Activated naive CD8-positive, alpha-beta T cell treated with anti-CD3 and anti-CD28 coated beads, Interleukin-2, amount 50 U/mL, for 24 hours (primary cell): ENCODE measurements around the gene EMILIN3.
A peak's percentile ranks its signal among the peaks of the same experiment; 100 is the strongest.

Experiments used
- ATAC-seq: fragments of 150-1000 bp; cut with Tn5 transposase; one replicate; pipeline ENCODE4 v1.10.0; 2021
- DNase-seq: peaks from one replicate; pipeline ENCODE4 v3.0.0; 2021
- H3K27ac Mint-ChIP-seq: one replicate; pipeline ENCODE4 v1.8.0; 2021; ENCODE audit warnings: mild to moderate bottlenecking, mixed read lengths
- H3K27me3 Mint-ChIP-seq: one replicate; pipeline ENCODE4 v1.8.0; 2021; ENCODE audit warnings: mixed read lengths
- H3K36me3 Mint-ChIP-seq: one replicate; pipeline ENCODE4 v1.8.0; 2021; ENCODE audit warnings: low read depth, mixed read lengths
- H3K4me1 Mint-ChIP-seq: one replicate; pipeline ENCODE4 v1.8.0; 2021; ENCODE audit warnings: mixed read lengths
- H3K4me3 Mint-ChIP-seq: one replicate; pipeline ENCODE4 v1.8.0; 2021; ENCODE audit warnings: mild to moderate bottlenecking, moderate library complexity, mixed read lengths
- H3K9me3 Mint-ChIP-seq: one replicate; pipeline ENCODE4 v1.8.0; 2021; ENCODE audit warnings: mixed read lengths

Gene EMILIN3

GRCh38 chr20:41334443-41335421, 31.9 kb downstream of the EMILIN3 start:
- Mint-ChIP-seq H3K4me1 (peaks cover 3% of the 10 kb centered on the region), H3K27ac (no peak overlapping the region), H3K9me3 (no peaks in the 10 kb centered on the region), H3K4me3 (no peak overlapping the region), H3K27me3 (peaks cover 7% of the 10 kb centered on the region), H3K36me3 (no peaks in the 10 kb centered on the region)
- DNase-seq (no peak), ATAC-seq (no peak)

GRCh38 chr20:41334036-41334435, 32.6 kb downstream of the EMILIN3 start:
- Mint-ChIP-seq H3K27ac (no peak overlapping the region), H3K27me3 (peaks cover 5% of the 10 kb centered on the region), H3K36me3 (no peaks in the 10 kb centered on the region), H3K4me3 (no peak overlapping the region), H3K9me3 (no peaks in the 10 kb centered on the region), H3K4me1 (peaks cover 10% of the 10 kb centered on the region)
- ATAC-seq (no peak), DNase-seq (no peak)

- H3K4me3 Mint-ChIP-seq: no peak overlapping the region
- no peak for DNase-seq
- no peaks in the 10 kb centered on the region for H3K9me3 Mint-ChIP-seq
- H3K27ac Mint-ChIP-seq: no peak overlapping the region
- no peaks in the 10 kb centered on the region for H3K27me3 Mint-ChIP-seq
- no peaks in the 10 kb centered on the region for H3K36me3 Mint-ChIP-seq
- peaks cover 14% of the 10 kb centered on the region for H3K4me1 Mint-ChIP-seq
- no peak for ATAC-seq
Observed at GRCh38 chr20:41331731-41332130, 34.9 kb downstream of the EMILIN3 start.

- Mint-ChIP-seq H3K36me3 (no peaks in the 10 kb centered on the region), H3K27ac (no peak overlapping the region), H3K4me1 (peaks cover 14% of the 10 kb centered on the region), H3K4me3 (no peak overlapping the region), H3K27me3 (no peaks in the 10 kb centered on the region), H3K9me3 (no peaks in the 10 kb centered on the region)
- ATAC-seq: no peak
- DNase-seq: no peak
Observed at GRCh38 chr20:41330941-41331340, 35.7 kb downstream of the EMILIN3 start.

- Mint-ChIP-seq H3K4me1 (peaks cover 14% of the 10 kb centered on the region), H3K36me3 (no peaks in the 10 kb centered on the region), H3K27me3 (no peaks in the 10 kb centered on the region), H3K4me3 (no peak overlapping the region), H3K27ac (no peak overlapping the region), H3K9me3 (no peaks in the 10 kb centered on the region)
- DNase-seq (no peak), ATAC-seq (no peak)
Observed at GRCh38 chr20:41330343-41330720, 36.3 kb downstream of the EMILIN3 start.

- no peak overlapping the region for H3K4me3 Mint-ChIP-seq
- DNase-seq (peak; percentile 65), ATAC-seq (peak; percentile 100)
- H3K9me3 Mint-ChIP-seq: no peaks in the 10 kb centered on the region
- no peaks in the 10 kb centered on the region for H3K36me3 Mint-ChIP-seq
- H3K27ac Mint-ChIP-seq: peak overlapping the region; percentile 50
- peaks cover 14% of the 10 kb centered on the region for H3K4me1 Mint-ChIP-seq
- no peaks in the 10 kb centered on the region for H3K27me3 Mint-ChIP-seq
Observed at GRCh38 chr20:41329435-41330342, 36.9 kb downstream of the EMILIN3 start.

- Mint-ChIP-seq H3K9me3 (no peaks in the 10 kb centered on the region), H3K27me3 (no peaks in the 10 kb centered on the region), H3K27ac (no peak overlapping the region), H3K4me3 (no peak overlapping the region), H3K36me3 (no peaks in the 10 kb centered on the region), H3K4me1 (peaks cover 14% of the 10 kb centered on the region)
- DNase-seq (no peak), ATAC-seq (no peak)
Observed at GRCh38 chr20:41327178-41327577, 39.4 kb downstream of the EMILIN3 start.

GRCh38 chr20:41320976-41321375, 45.6 kb downstream of the EMILIN3 start:
- Mint-ChIP-seq H3K36me3 (no peaks in the 10 kb centered on the region), H3K4me3 (no peak overlapping the region), H3K27me3 (no peaks in the 10 kb centered on the region), H3K9me3 (no peaks in the 10 kb centered on the region), H3K27ac (no peak overlapping the region), H3K4me1 (peaks cover 18% of the 10 kb centered on the region)
- ATAC-seq (no peak), DNase-seq (no peak)

GRCh38 chr20:41320441-41320840, 46.2 kb downstream of the EMILIN3 start:
- Mint-ChIP-seq H3K36me3 (no peaks in the 10 kb centered on the region), H3K27me3 (no peaks in the 10 kb centered on the region), H3K4me3 (no peak overlapping the region), H3K9me3 (no peaks in the 10 kb centered on the region), H3K4me1 (peaks cover 21% of the 10 kb centered on the region), H3K27ac (no peak overlapping the region)
- no peak for ATAC-seq
- DNase-seq: no peak

- Mint-ChIP-seq H3K36me3 (no peaks in the 10 kb centered on the region), H3K27ac (no peak overlapping the region), H3K4me3 (peak overlapping the region; percentile 63), H3K27me3 (no peaks in the 10 kb centered on the region), H3K4me1 (peaks cover 34% of the 10 kb centered on the region), H3K9me3 (no peaks in the 10 kb centered on the region)
- no peak for ATAC-seq
- no peak for DNase-seq
Observed at GRCh38 chr20:41318271-41318649, 48.4 kb downstream of the EMILIN3 start.

GRCh38 chr20:41317546-41318270, 48.9 kb downstream of the EMILIN3 start, which contains the start of gene ZHX3:
Gene ZHX3 (minus strand): TSS chr20:41317731. CDS start chr20:41204916, 112,815 bp downstream.
- H3K36me3 Mint-ChIP-seq: no peaks in the 10 kb centered on the region
- peak; percentile 99 for ATAC-seq

GRCh38 chr20:41316602-41317545, 49.7 kb downstream of the EMILIN3 start:
- Mint-ChIP-seq H3K27ac (peak overlapping the region; percentile 87), H3K27me3 (no peaks in the 10 kb centered on the region), H3K36me3 (no peaks in the 10 kb centered on the region), H3K9me3 (no peaks in the 10 kb centered on the region), H3K4me3 (peak overlapping the region; percentile 87), H3K4me1 (peaks cover 34% of the 10 kb centered on the region)
- ATAC-seq: peak; percentile 56
- DNase-seq: peak; percentile 85

More at GRCh38 chr20:41317546-41318270, 48.9 kb downstream of the EMILIN3 start, which contains the start of gene ZHX3:
- Mint-ChIP-seq H3K27ac (peak within 1 kb of the TSS; percentile 87), H3K4me3 (peak within 1 kb of the TSS; percentile 87), H3K9me3 (no peaks in the 10 kb centered on the region), H3K27me3 (no peaks in the 10 kb centered on the region), H3K4me1 (peaks cover 34% of the 10 kb centered on the region)
- peak; percentile 98 for DNase-seq

GRCh38 chr20:41316051-41316450, 50.6 kb downstream of the EMILIN3 start:
- H3K27me3 Mint-ChIP-seq: no peaks in the 10 kb centered on the region
- no peak for ATAC-seq
- H3K4me1 Mint-ChIP-seq: peaks cover 34% of the 10 kb centered on the region
- H3K36me3 Mint-ChIP-seq: no peaks in the 10 kb centered on the region
- peak overlapping the region; percentile 87 for H3K27ac Mint-ChIP-seq
- H3K4me3 Mint-ChIP-seq: peak overlapping the region; percentile 87
- DNase-seq: no peak
- no peaks in the 10 kb centered on the region for H3K9me3 Mint-ChIP-seq
